Measurements from ENCODE around the gene PLPPR1. TPM values are rescaled to one million over a fixed set of nuclear protein-coding genes. Genes with fewer than 3 reads are reported as not detected.

The PLPPR1 gene
- total and polyA plus RNA-seq, 2 experiments from 2014 or later = 1.3 to 3.7 TPM

- Mint-ChIP-seq H3K4me1 (peaks cover 11% of the 10 kb centered on the region), H3K9me3 (no peaks in the 10 kb centered on the region), H3K4me3 (no peak overlapping the region), H3K27ac (no peak overlapping the region), H3K36me3 (ENCODE audit: low read depth) (no peaks in the 10 kb centered on the region), H3K27me3 (ENCODE audit: insufficient read depth, low read depth, poor library complexity) (no peaks in the 10 kb centered on the region)
- DNase-seq (ENCODE audit: low spot score) = no peak
- H3K27ac ChIP-seq (ENCODE audit: low read depth) = no peak overlapping the region
- TF ChIP-seq ZNF114 (CRISPR knock-in tag; IDR thresholded peaks at IDR 0.05) = no peak
- TF ChIP-seq STAT1 (IDR thresholded peaks at IDR 0.05; ENCODE audit: unreplicated experiment) = no peak
- TF ChIP-seq, protein P1, sequence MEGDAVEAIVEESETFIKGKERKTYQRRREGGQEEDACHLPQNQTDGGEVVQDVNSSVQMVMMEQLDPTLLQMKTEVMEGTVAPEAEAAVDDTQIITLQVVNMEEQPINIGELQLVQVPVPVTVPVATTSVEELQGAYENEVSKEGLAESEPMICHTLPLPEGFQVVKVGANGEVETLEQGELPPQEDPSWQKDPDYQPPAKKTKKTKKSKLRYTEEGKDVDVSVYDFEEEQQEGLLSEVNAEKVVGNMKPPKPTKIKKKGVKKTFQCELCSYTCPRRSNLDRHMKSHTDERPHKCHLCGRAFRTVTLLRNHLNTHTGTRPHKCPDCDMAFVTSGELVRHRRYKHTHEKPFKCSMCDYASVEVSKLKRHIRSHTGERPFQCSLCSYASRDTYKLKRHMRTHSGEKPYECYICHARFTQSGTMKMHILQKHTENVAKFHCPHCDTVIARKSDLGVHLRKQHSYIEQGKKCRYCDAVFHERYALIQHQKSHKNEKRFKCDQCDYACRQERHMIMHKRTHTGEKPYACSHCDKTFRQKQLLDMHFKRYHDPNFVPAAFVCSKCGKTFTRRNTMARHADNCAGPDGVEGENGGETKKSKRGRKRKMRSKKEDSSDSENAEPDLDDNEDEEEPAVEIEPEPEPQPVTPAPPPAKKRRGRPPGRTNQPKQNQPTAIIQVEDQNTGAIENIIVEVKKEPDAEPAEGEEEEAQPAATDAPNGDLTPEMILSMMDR (conservative IDR thresholded peaks at IDR 0.05; ENCODE audit: low read depth in 2 of 2) = no peak
- TF ChIP-seq REST (IDR thresholded peaks at IDR 0.05; ENCODE audit: unreplicated experiment) = no peak
- no peak for TF ChIP-seq NANOG (IDR thresholded peaks at IDR 0.05; ENCODE audit: borderline replicate concordance)
- no peak for TF ChIP-seq ETS1 (IDR thresholded peaks at IDR 0.05)
- TF ChIP-seq, protein P2, sequence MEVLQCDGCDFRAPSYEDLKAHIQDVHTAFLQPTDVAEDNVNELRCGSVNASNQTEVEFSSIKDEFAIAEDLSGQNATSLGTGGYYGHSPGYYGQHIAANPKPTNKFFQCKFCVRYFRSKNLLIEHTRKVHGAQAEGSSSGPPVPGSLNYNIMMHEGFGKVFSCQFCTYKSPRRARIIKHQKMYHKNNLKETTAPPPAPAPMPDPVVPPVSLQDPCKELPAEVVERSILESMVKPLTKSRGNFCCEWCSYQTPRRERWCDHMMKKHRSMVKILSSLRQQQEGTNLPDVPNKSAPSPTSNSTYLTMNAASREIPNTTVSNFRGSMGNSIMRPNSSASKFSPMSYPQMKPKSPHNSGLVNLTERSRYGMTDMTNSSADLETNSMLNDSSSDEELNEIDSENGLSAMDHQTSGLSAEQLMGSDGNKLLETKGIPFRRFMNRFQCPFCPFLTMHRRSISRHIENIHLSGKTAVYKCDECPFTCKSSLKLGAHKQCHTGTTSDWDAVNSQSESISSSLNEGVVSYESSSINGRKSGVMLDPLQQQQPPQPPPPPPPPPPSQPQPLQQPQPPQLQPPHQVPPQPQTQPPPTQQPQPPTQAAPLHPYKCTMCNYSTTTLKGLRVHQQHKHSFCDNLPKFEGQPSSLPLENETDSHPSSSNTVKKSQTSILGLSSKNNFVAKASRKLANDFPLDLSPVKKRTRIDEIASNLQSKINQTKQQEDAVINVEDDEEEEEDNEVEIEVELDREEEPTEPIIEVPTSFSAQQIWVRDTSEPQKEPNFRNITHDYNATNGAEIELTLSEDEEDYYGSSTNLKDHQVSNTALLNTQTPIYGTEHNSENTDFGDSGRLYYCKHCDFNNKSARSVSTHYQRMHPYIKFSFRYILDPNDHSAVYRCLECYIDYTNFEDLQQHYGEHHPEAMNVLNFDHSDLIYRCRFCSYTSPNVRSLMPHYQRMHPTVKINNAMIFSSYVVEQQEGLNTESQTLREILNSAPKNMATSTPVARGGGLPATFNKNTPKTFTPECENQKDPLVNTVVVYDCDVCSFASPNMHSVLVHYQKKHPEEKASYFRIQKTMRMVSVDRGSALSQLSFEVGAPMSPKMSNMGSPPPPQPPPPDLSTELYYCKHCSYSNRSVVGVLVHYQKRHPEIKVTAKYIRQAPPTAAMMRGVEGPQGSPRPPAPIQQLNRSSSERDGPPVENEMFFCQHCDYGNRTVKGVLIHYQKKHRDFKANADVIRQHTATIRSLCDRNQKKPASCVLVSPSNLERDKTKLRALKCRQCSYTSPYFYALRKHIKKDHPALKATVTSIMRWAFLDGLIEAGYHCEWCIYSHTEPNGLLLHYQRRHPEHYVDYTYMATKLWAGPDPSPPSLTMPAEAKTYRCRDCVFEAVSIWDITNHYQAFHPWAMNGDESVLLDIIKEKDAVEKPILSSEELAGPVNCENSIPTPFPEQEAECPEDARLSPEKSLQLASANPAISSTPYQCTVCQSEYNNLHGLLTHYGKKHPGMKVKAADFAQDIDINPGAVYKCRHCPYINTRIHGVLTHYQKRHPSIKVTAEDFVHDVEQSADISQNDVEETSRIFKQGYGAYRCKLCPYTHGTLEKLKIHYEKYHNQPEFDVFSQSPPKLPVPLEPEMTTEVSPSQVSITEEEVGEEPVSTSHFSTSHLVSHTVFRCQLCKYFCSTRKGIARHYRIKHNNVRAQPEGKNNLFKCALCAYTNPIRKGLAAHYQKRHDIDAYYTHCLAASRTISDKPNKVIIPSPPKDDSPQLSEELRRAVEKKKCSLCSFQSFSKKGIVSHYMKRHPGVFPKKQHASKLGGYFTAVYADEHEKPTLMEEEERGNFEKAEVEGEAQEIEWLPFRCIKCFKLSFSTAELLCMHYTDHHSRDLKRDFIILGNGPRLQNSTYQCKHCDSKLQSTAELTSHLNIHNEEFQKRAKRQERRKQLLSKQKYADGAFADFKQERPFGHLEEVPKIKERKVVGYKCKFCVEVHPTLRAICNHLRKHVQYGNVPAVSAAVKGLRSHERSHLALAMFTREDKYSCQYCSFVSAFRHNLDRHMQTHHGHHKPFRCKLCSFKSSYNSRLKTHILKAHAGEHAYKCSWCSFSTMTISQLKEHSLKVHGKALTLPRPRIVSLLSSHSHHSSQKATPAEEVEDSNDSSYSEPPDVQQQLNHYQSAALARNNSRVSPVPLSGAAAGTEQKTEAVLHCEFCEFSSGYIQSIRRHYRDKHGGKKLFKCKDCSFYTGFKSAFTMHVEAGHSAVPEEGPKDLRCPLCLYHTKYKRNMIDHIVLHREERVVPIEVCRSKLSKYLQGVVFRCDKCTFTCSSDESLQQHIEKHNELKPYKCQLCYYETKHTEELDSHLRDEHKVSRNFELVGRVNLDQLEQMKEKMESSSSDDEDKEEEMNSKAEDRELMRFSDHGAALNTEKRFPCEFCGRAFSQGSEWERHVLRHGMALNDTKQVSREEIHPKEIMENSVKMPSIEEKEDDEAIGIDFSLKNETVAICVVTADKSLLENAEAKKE (CRISPR knock-in tag; IDR thresholded peaks at IDR 0.05) = no peak
- no peak for TF ChIP-seq POLR2AphosphoS5 (IDR thresholded peaks at IDR 0.05; ENCODE audit: low read depth)
- no peak for TF ChIP-seq CREB1 (CRISPR knock-in tag; IDR thresholded peaks at IDR 0.05; ENCODE audit: low read depth)
- TF ChIP-seq EZH2 (IDR thresholded peaks at IDR 0.05; ENCODE audit: low read depth, unreplicated experiment) = no peak
- TF ChIP-seq ZNF331 (CRISPR knock-in tag; IDR thresholded peaks at IDR 0.05; ENCODE audit: low read depth) = no peak
- TF ChIP-seq JUNB (IDR thresholded peaks at IDR 0.05; ENCODE audit: unreplicated experiment) = no peak
- TF ChIP-seq EZH2phosphoT487 (IDR thresholded peaks at IDR 0.05; ENCODE audit: unreplicated experiment) = no peak
- no peaks in the 10 kb centered on the region for H3K79me2 ChIP-seq (replicated peaks; ENCODE audit: insufficient read depth)
- H3K9me2 ChIP-seq (ENCODE audit: insufficient read depth) = no peaks in the 10 kb centered on the region
- no peak for ATAC-seq
- no peak overlapping the region for H2AFZ ChIP-seq
- H3K4me2 ChIP-seq = no peak overlapping the region
- no peaks in the 10 kb centered on the region for H3K36me3 ChIP-seq (ENCODE audit: insufficient read depth)
- H3K4me3 ChIP-seq = no peak overlapping the region
- no peaks in the 10 kb centered on the region for H3F3A ChIP-seq (replicated peaks; ENCODE audit: low read depth)
- H3K27me3 ChIP-seq (ENCODE audit: insufficient read depth) = no peaks in the 10 kb centered on the region
- no peaks in the 10 kb centered on the region for H4K20me1 ChIP-seq (replicated peaks; ENCODE audit: insufficient read depth)
- H3K4me1 ChIP-seq (ENCODE audit: insufficient read depth) = no peaks in the 10 kb centered on the region
Measured at GRCh38 chr9:101167490-101168134, 139.1 kb downstream of the PLPPR1 start.

Measured in GM23338 (cell line).